Pons (tissue), 1 donor: ENCODE measurements around the gene BAG5.
"Not testable (repeated sequence)": the region's sequence is repeated elsewhere in the genome, so short reads cannot be mapped to it uniquely, and the experiment has no call there.

Source experiments
- DNase-seq: peaks from one replicate; pipeline ENCODE4 v3.0.0-alpha.2; 2016; ENCODE audit warnings: low spot score

Gene BAG5

DNA sequence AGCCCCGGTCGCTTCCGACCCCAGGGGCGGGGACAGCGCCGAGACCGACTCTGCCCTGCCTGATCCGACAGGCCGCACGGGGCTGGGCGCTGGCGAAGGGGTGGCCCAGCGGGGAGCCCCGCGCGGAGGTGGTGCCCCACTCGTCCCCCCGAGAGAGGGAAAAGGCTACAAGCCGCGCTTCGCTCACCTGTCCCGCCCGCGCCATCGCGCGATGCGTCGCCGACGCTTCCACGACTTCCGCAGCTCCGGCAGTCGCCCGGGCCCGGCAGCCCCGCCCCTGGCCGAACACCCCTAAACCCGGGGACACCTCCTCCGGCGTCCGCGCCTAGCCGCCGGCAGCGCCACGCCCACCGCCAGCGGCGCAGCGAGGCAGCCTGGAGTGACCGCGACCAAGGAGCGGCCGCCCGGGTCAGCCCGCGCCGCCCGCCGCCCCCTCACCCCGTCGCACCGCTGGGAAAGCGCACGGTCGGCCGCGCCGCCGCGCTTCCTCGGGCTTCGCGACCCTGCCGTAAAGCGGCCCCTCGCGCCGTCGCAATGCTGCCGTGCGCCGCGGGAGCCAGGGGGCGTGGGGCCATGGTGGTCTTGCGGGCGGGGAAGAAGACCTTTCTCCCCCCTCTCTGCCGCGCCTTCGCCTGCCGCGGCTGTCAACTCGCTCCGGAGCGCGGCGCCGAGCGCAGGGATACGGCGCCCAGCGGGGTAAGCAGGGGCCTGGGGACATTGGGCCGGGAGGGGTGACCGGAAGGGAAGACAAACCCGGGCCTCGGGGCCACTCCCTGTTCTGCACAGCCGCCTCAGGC, at the start of gene BAG5, which contains the start of gene COA8:
TSS of gene BAG5 (minus strand) at position 229 of the 797 bp plus-strand sequence. CDS start 1,493 bp downstream, outside the sequence.
TSS of gene COA8 (plus strand) at position 532 of the 797 bp plus-strand sequence. CDS start at position 574, 42 bp downstream.
- peak; percentile 58 for DNase-seq

GRCh38 chr14:103611215-103611614, 48.8 kb upstream of the BAG5 start:
- DNase-seq: no peak

- not testable (repeated sequence) for DNase-seq
Observed at GRCh38 chr14:103609081-103609480, 46.6 kb upstream of the BAG5 start.

DNA sequence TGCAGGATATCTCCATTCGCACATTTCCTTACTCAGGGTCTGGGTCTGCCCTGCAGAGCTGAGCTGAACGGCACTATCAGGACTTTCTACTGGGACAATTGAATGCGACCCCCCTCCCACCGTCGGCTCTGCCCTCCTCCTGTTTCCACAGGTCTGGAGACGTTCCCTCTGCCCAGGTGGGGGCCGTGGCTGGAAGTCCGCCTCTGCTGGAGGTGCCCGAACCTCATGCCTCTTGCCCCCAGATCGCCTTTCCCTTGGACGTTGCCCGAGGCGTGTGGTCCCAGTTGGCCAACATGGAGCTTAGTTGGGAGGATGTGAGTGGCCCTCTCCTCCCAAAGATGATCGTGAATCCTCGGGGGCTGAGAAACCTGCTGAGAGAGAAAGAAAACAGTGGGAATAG, 45.4 kb upstream of the BAG5 start:
- no peak for DNase-seq

GRCh38 chr14:103606963-103607668, 44.7 kb upstream of the BAG5 start:
- DNase-seq: peak; percentile 89

DNA sequence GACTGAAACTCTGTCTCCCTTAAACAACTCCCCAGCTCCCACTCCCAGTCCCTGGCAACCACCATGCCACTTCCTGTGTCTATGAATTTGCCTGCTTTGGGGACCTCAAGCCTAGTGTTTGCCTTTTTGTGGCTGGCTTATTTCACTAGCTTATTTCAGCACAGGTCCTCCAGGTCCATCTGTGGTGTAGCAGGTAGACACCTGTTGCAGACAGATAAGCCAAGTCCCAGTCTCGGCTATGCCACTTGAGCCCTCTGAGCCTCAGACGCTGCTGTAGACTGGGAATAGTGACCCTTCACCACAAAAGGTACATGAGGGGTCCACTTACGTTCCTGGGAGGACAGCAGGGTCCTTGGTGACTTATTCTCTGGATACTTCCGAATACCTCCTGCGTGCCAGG, 42.2 kb upstream of the BAG5 start:
- no peak for DNase-seq

DNA sequence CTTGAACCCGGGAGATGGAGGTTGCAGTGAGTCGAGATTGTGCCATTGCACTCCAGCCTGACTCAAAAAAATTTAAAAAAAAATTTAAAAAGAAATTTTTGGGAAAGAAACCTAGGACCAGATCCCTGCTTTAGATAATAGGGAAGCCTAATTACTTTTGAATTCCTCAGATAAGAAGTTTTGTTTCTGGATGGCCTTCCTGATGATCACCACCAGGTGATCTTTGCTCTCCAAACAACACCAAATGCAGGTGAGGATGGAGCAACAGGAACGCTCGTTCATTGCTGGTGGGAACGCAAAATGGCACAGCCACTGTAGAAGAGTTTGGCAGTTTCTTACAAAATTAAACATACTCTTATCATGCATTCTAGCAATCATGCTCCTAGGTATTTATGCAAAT, 38.0 kb upstream of the BAG5 start:
- no peak for DNase-seq

DNA sequence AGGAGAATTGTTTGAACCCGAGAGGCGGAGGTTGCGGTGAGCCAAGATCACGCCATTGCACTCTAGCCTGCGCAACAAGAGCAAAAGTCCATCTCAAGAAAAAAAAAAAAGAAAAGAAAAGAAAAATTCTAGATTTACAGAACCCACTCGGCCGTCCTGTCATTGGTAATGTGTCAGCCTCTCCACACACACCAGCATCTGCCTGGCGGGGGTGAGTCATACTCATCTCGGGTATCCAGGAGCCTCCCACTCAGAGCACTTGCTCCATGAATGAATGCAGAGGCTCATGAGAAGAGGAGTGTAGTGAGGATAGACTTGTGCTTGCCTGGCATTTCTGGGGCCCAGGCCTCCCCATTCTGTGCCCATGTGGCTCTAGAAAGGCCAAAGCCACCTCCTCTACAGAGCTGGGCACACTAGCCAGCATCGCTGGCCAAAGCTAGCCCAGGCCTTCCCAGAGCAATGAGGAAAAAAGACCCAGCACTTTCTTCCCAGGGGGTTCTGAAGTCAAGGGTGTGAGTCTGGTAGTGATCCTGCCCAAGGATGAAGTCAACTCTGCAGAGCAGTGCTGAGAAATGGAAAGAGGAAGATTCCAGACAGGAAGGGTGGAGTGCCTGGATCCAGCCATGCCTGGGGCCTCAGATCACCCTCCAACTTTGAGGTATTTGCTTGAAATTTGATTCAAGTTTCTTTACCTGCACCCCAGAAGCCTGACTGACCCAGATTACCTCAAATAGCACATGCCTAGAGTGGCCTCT, 35.3 kb upstream of the BAG5 start:
- no peak for DNase-seq

GRCh38 chr14:103594265-103594664, 31.8 kb upstream of the BAG5 start:
- peak; percentile 93 for DNase-seq

- DNase-seq: peak; percentile 69
Observed at GRCh38 chr14:103593577-103593976, 31.1 kb upstream of the BAG5 start.

DNA sequence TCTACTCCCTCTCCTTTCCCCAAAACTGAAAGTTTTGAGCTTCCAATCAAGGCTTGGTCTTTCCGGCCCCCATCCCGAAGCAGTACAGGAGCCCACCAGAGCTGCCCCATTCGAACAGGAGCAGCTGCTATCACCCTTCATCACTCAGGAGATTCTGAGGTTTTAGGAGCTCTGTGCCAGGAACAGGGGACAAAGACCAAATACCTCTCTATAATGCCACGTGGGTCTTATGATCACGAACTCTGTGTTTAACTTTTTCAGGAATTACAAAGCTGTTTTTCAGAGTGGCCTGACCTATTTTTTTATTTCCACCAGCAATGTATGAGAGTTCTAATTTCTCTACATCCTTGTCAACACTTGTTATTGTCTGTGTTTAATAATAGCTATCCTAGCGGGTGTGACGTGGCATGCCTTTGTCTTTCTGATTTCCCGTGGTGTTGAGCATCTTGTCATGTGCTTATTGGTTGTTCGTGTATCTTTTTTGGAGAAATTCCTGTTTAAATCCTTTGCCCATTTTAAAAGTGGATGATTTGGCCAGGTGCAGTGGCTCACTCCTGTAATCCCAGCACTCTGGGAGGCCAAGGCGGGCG, 22.0 kb upstream of the BAG5 start:
- DNase-seq: no peak

- no peak for DNase-seq
Observed at GRCh38 chr14:103581954-103582703, 19.7 kb upstream of the BAG5 start.

- DNase-seq: no peak
Observed at GRCh38 chr14:103581206-103581605, 18.7 kb upstream of the BAG5 start.

DNA sequence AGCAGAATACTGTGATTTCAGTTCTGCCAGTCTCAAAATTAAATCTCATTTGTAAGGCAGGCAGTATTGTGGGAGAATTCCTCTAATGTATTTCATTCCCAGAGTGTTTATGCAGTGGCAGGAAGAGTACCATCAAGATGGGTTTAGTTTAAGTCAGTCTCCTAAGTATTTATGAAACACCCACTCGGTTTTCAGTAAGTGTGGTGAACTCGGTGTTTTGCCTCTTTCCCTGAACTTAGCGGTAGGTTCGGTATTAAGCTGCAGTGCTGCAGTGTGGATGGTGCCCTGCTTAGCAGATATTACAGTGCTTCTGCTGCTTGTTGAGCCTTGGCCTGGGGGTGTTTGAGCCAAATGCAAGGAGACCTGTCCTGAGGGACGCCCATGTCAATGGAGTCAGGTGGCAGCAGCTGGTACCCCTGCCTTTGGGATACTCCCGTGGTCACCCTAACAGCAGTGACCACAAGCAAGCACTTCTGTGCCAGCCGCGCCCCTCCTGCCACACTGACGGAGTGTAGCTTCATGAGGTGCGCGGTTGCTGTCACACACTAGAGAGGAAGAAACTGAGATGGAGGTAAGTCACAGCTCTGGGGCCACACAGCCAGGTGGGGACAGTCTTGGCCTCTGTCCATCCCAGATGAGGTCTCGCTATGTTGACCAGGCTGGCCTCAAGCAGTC, 16.1 kb upstream of the BAG5 start:
- DNase-seq: no peak

DNA sequence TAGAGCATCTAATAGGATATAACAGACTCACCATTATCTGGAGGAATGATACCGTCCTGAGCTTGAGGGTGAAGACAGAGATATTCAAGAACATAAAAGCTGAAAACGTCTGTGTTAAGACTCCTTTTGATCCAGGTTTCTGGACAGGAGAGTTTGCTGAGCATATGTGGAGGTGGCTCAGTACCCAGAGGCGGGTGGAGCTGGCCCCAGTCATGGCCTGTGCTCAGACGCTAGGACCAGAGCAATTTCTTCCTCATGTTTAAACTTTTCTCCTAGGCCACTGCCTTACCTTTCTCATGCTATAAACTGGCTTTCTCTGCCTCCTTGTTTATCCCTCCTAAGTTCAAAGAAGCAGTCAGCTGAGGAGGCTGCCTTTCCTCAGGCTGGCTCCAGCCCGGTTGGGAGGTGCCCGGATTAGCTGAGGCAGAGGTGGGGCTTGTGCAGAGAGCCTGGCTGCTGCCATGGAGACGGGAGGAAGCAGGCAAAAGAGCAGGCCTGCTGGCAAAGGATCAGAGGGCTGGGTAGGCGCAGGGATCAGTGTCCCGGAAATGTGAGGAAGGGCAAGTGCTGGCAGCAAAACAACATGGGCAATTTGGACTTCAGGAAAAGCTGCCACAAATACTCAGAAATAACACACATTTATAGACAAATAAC, 14.0 kb upstream of the BAG5 start:
- DNase-seq: peak; percentile 71

GRCh38 chr14:103574707-103575285, 12.3 kb upstream of the BAG5 start:
- no peak for DNase-seq

- DNase-seq: no peak
Observed at GRCh38 chr14:103574104-103574503, 11.6 kb upstream of the BAG5 start.

DNA sequence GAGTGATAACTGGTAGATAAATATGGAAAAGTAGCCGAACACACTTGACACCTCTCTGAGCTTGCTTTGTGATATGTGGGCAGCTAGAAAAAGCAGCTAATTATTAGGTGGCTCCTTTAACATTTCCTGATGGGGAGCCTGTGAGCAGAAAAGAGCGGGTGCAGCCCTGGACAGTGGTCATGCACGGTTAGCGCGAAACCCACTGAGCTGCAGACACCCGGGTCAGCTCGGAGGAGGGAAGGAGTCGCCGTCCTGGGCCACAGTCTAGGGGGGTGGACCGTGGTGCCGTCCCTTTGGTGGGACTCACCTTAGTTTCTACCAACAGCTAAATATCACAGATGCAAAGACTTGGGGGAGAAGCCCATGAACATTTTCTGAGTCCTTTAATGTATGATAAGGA, 7.0 kb upstream of the BAG5 start:
- no peak for DNase-seq

DNA sequence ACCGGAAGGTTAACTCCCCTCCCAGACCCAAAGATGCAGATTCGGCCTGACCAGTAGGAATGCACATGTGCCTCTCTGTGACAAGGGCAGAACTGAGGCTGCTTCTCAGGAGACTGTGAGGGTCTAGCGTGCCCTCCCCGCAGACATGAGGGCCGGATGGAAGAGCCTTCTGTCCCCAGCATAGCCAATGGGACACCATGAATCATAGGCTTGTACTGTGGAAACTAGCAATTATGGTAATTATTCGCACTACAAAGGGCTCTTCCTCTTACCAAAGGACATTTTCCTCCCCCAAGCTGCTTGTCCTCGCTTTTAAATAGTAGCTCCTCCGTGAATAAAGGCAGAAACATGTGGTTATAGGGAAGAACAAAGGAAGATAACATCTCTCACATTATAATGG, 6.5 kb upstream of the BAG5 start:
- DNase-seq: peak; percentile 50
